Measurements from ENCODE around the gene PPP2R3C. TPM values are rescaled to one million over a fixed set of nuclear protein-coding genes. Genes with fewer than 3 reads are reported as not detected.

PPP2R3C gene
- total and polyA plus RNA-seq, 2 of the 13 experiments (the other 11 are each of a cell fraction or from before 2014, with no cell fraction given): 63.4 to 102 TPM

- WGBS (ENCODE audit: low lambda C conversion rate): 98% methylated on average over 1 of the region's 1 CpG
- H3K79me2 ChIP-seq (ENCODE audit: insufficient read depth, low read length): no peaks in the 10 kb centered on the region
- TF ChIP-seq ELF1 (CRISPR knock-in tag; IDR thresholded peaks at IDR 0.05) (0 out of 2 replicates have a peak, but pooled peaks have one; percentile 18), ZNF282 (IDR thresholded peaks at IDR 0.05; ENCODE audit: partially characterized antibody) (no peak), RELA (CRISPR knock-in tag; IDR thresholded peaks at IDR 0.05) (peak; percentile 98), HNF1A (IDR thresholded peaks at IDR 0.05; ENCODE audit: low read depth) (peak; percentile 9; the same call in 1 of the 2 replicates), HNF1A (CRISPR knock-in tag; IDR thresholded peaks at IDR 0.05; ENCODE audit: borderline replicate concordance) (no peak), DRAP1 (CRISPR knock-in tag; IDR thresholded peaks at IDR 0.05) (0 out of 2 replicates have a peak, but pooled peaks have one; percentile 31)
- peaks cover 26% of the 10 kb centered on the region for H3K4me1 ChIP-seq (ENCODE audit: insufficient read depth, low read length)
- DNase-seq (ENCODE audit: low spot score) (no peak), ATAC-seq (no peak), FAIRE-seq (no peak)
- intact Hi-C loops (cut with micrococcal nuclease; ENCODE audit: unreplicated experiment) (loop anchor here (5.0 kb wide), 1 partner anchor 136 kb away; the partner anchor contains the start of gene PSMA6), in situ Hi-C loops (cut with HindIII; ENCODE audit: extremely low pct_ligation_motif_present, low pct_unique_long_range_greater_than_20kb) (no loop called here)
- H3K9ac ChIP-seq (ENCODE audit: insufficient read depth, low read depth, low read length): no peak overlapping the region
- H4K20me1 ChIP-seq (ENCODE audit: insufficient read depth, low read length): no peaks in the 10 kb centered on the region
- H3K27me3 ChIP-seq (ENCODE audit: control insufficient read depth in 1 of 2, insufficient read depth in 2 of 2, low read length in 2 of 2): no peaks in the 10 kb centered on the region
- no TSS peak for BruUV-seq (replicated peaks)
- no peak overlapping the region for H3K4me2 ChIP-seq (ENCODE audit: low read depth, low read length)
- no peak overlapping the region for H3K27ac ChIP-seq (ENCODE audit: extremely low read length, insufficient read depth, low read length)
- H2AFZ ChIP-seq (ENCODE audit: low read length): no peak overlapping the region
- ChIA-PET POLR2A (interaction anchor here (0.9 to 3.4 kb wide), 3 partner anchors 136 to 248 kb away, joined by 3 to 22 read pairs (median 4); partner anchors contain the start of genes NFKBIA and PSMA6), CTCF (ENCODE audit: low intra/inter-chr PET ratio, low total read pairs) (no interaction called here)
- H3K36me3 ChIP-seq (replicated peaks in 1 of 2; ENCODE audit: control insufficient read depth in 1 of 2, insufficient read depth in 2 of 2, low read length in 2 of 2): peaks cover 1 to 2% of the 10 kb centered on the region in 2 experiments; a peak in 2 of 5 replicates
- H3K4me3 ChIP-seq (replicated peaks in 1 of 3; ENCODE audit: insufficient read depth in 1 of 3, low read depth in 2 of 3, low read length in 3 of 3): no peak overlapping the region
- no peaks in the 10 kb centered on the region for H3K9me3 ChIP-seq (ENCODE audit: low read length)
These were observed 34.2 kb upstream of the PPP2R3C start for GRCh38 chr14:35155962-35156361.
